Coronary artery (tissue), 2 donors: ENCODE data around the gene SRD5A3.

Experiments
- DNase-seq: peaks from one replicate; pipeline ENCODE4 v3.0.0-alpha.2; 2017; ENCODE audit warnings: low spot score
- H3K27ac ChIP-seq, 2 donors: fragments of 200-600 bp; sonication (generic); one replicate each; pipeline ENCODE4 v1.5.1; 2016 to 2019
- H3K4me3 ChIP-seq: fragments of 200-600 bp; sonication (generic); 2 replicates; pipeline ENCODE4 v1.5.1; 2016; ENCODE audit warnings: mild to moderate bottlenecking, moderate library complexity
- CTCF ChIP-seq: fragments of 200-600 bp; sonication (generic); IDR thresholded peaks from one replicate; pipeline ENCODE4 v1.5.1; 2019; ENCODE audit warnings: antibody characterized with exemption

The SRD5A3 gene

GRCh38 chr4:55397126-55397436, 51.0 kb downstream of the SRD5A3 start:
- peak; percentile 79 for DNase-seq

GRCh38 chr4:55397520-55398321, 51.7 kb downstream of the SRD5A3 start:
- peak overlapping the region; percentile 93 for H3K4me3 ChIP-seq
- no peak for DNase-seq
- no peak for TF ChIP-seq CTCF

More at GRCh38 chr4:55397126-55397436, 51.0 kb downstream of the SRD5A3 start:
- Histone ChIP-seq H3K27ac (peak overlapping the region; percentile 99 to 100), H3K4me3 (peak overlapping the region; percentile 93)
- TF ChIP-seq CTCF: no peak

DNA sequence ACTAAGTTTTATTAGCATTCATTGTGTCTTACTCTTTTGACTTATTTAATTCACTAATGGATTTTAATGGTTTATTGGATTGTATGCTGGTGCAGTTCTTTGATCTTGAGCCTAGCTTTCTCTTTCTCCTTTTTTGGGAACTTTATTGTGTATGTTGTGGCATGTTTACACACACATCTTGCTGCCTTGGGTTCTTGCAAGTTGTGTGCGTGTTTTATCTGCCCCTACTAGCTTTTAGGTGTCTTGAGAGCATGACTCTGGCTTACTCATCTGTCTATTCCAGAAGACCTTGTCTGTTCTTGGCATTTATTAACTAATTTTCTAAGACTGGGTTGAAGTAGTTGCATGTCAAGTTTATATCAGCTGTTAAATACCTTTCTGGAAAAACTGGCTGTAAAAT, 52.4 kb downstream of the SRD5A3 start:
- peak overlapping the region; percentile 93 for H3K4me3 ChIP-seq
- no peak for TF ChIP-seq CTCF
- DNase-seq: no peak
- peak overlapping the region; percentile 99 to 100 for H3K27ac ChIP-seq

More at GRCh38 chr4:55397520-55398321, 51.7 kb downstream of the SRD5A3 start:
- peak overlapping the region; percentile 99 to 100 for H3K27ac ChIP-seq

DNA sequence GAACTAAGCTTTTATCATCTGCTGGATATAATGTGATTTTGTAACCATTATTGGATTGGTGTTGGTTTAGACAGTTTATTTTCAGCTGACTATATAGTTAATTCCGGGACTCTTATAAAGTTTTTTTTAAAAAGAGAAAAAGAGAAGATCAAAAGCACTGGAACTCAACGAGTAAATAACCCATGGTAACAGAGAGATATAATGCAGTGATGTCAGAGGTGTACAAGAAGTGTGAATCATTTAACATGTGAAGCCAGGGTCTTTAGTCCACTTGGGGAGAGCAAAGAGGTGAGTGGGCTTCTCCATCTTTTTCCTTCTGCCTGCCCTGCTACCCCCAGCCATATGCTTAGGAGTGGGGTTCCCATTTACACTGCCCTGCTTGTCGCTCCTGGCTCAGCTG, 52.9 kb downstream of the SRD5A3 start:
- DNase-seq: no peak
- H3K27ac ChIP-seq: peak overlapping the region; percentile 53 to 100
- peak overlapping the region; percentile 93 for H3K4me3 ChIP-seq
- no peak for TF ChIP-seq CTCF

DNA sequence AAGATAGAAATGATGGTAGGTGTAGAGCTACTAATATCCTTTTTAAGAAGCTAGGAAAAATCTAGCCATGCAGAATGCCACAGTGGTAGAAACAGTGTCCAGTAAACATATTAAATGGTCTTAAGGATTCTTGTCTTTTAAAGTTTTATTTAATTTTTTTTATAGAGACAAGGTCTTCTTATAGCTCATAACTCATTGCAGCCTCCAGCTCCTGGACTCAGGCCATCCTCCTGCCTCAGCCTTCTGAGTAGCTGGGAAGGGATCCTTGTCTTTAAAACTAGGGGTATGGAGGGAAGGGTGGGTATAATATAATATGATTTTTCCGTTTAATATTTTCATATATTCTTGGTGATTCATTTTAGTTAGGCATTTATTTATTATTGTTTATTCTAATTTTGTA, 53.5 kb downstream of the SRD5A3 start:
- no peak for TF ChIP-seq CTCF
- DNase-seq: no peak
- Histone ChIP-seq H3K4me3 (peak overlapping the region; percentile 93), H3K27ac (peak overlapping the region in 1 of 2 donors; percentile 100)

- DNase-seq: no peak
- TF ChIP-seq CTCF: no peak
- no peak overlapping the region for H3K4me3 ChIP-seq
- H3K27ac ChIP-seq: no peak overlapping the region
Measured at GRCh38 chr4:55405073-55405472, 59.0 kb downstream of the SRD5A3 start.

- no peak for DNase-seq
- Histone ChIP-seq H3K4me3 (no peak overlapping the region), H3K27ac (no peak overlapping the region)
- TF ChIP-seq CTCF: no peak
Measured at GRCh38 chr4:55406545-55406944, 60.5 kb downstream of the SRD5A3 start.
